Muscle of arm (tissue), 12 donors: ENCODE data around the gene SERTAD3. TPM values are rescaled to one million over a fixed set of nuclear protein-coding genes. Genes with fewer than 3 reads are reported as not detected.
"Not testable (repeated sequence)": the region's sequence is repeated elsewhere in the genome, so short reads cannot be mapped to it uniquely, and the experiment has no call there.

Source experiments
- DNase-seq: peaks from one replicate; pipeline ENCODE4 v3.0.0-alpha.2; 2013
- polyA plus RNA-seq, 12 donors: library from polyadenylated mRNA; unstranded; fragments of 120-200 nt; gene quantifications; one replicate each; pipeline ENCODE4 v1.2.1, GENCODE V29; 2013; ENCODE audit not compliant: insufficient read length in 12 of 12

Gene SERTAD3
- polyA plus RNA-seq, 12 donors: 25.4 to 57.7 (median 44.9) TPM; not detected in 1

DNA sequence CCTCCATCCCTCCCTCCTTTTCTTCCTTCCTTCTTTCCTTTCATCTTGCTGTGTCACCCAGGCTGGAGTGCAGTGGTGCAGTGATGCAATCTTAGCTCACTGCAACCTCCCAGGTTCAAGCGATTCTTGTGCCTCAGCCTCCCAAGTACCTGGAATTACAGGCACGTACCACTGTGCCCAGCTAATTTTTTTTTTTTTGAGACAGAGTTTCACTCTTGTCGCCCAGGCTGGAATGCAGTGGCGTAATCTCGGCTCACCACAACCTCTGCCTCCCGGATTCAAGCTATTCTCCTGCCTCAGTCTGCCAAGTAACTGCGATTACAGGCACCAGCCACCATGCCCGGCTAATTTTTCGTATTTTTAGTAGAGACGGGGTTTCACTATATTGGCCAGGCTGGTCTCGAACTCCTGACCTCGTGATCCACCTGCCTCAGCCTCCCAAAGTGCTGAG, 19.5 kb upstream of the SERTAD3 start:
- DNase-seq: not testable (repeated sequence)

DNA sequence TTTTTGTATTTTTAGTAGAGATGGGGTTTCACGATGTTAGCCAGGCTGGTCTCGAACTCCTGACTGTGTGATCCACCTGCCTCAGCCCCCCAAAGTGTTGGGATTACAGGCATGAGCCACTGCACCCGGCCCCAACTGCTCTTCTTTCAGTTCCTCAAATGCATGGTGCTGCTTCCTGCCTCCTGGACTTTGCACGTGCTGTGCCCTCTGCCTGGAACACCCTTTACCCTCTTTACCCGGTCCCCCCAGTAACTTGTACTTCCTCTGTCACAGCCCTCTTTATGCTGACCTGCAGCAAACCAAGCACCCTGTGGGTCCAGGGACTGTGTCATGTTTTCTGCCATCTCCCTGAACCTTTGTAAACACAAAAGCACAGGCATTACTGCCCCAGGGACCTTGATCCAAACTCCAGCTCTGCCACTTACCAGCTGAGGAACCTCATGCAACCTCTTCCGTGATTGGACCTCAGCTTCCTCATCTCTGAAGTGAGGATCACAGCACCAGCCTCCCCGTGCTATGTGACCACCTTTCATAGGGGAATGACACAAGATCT, 17.6 kb upstream of the SERTAD3 start:
- no peak for DNase-seq

DNA sequence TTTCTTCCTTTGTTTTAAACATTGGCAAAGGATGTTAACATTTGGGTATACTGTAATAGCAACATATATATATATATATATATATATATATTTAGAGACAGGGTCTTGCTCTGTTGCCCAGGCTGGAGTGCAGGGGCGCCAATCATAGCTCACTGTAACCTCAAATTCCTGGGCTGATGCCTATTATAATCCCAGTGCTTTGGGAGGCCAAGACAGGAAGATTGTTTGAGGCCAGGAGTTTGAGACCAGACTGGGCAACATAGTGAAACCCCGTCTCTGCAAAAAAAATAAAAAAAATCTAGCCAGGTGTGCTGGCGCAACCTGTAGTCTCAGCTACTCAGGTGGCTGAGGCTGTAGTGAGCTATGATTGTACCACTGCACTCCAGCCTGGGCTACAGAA, 16.1 kb upstream of the SERTAD3 start:
- no peak for DNase-seq

DNA sequence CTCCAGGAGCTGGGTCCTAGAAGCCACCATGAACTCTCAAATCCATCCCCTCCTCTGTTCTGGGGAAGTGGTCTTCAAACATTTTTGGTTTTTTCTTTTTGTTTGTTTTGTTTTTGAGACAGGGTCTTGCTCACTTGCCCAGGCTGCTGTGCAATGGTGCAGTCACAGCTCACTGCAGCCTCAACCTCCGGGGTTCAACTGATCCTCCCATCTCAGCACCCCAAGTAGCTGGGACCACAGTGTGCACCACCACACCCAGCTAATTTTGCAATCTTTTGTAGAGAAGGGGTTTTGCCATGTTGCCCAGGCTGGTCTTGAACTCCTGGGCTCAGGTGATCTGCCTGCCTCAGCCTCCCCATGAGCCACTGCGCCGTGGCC, 14.5 kb upstream of the SERTAD3 start:
- DNase-seq: no peak

DNA sequence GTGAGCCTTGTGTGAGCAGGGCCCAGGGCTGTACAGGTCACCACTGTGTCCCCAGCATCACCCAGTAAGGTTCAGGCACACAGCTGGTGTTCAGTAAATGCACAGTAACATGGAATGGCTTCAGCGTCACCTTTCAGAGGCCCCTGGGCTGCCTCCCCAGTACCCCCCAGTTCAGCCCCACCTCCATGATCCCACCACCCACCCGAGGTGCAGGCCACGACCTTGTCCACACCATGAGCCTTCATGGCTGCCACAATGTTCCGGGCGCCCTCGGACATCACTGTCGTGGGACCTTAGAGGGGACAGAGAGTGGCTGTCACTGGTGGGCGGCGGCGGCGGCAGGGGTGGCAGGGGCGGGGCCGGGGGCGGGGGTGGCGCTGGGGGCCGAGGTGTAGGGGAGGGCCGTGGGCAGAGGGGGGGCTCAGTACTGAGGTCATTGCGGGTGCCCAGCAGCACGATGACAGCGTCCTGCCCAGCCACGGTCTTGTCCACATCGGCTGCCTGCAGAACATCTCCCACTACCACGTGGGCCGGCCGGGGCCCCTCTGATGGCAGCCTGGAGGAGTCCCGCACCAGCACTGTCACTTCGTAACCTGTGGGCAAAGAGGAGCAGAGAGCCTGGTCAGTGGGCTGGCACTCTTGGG, 13.9 kb upstream of the SERTAD3 start:
- DNase-seq: no peak

DNA sequence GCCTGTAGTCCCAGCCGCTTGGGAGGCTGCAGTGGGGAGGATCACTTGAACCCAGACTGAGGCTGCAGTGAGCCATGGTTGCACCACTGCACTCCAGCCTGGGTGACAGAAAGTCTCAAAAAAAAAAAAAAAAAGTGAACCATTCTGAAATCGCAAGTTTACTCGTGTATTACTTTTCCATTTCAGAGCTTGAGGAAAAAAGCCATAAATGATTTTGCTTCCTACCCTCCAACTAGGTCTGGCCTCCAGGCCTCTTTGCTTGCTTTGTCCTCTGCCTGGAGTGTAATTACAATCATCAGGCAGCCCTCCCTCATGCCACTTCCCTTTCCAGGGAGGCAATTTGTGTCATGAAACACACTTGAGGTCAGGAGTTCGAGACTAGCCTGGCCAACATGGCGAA, 12.9 kb upstream of the SERTAD3 start:
- no peak for DNase-seq

DNA sequence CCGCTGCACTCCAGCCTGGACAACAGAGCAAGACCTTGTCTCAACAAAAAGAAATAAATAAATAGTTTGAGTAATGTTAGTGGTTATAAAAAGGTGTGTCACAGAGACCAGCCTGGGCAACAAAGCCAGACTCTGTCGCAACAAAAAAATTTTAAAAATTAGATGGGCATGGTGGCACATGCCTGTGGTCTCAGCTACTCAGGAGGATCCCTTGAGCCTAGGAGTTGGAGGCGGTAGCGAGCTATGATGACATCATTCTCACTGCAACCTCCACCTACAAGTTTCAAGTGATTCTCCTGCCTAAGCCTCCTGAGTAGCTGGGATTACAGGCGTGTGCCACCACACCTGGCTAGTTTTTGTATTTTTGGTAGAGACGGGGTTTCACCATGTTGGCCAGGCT, 9.8 kb upstream of the SERTAD3 start:
- not testable (repeated sequence) for DNase-seq

DNA sequence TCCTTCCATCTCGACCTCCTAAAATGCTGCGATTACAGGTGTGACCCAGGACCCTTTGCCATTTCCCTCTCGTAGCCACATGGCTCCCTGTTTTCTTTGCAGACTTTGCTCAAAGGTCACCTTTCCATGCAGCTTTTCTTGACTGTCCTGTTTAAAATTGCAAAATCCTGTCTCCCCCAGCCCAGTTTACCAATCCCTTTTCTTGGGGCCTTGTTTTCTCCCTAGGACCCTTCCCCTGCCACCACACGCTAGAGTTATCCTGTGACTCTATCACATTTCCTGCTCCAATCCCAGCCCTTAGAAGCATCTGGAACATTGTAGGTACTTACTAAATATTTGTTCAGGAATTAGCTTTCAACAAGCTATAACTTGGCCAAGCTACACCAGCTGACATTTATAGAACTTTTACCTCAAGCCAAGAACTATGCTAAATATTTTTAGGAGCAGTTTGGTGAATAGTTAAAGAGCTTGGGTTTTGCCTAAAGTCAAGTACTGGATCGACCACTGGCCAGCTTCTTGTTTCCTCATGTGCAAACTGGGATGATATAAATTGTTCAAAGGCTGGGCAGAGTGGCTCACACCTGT, 9.1 kb upstream of the SERTAD3 start:
- DNase-seq: no peak

DNA sequence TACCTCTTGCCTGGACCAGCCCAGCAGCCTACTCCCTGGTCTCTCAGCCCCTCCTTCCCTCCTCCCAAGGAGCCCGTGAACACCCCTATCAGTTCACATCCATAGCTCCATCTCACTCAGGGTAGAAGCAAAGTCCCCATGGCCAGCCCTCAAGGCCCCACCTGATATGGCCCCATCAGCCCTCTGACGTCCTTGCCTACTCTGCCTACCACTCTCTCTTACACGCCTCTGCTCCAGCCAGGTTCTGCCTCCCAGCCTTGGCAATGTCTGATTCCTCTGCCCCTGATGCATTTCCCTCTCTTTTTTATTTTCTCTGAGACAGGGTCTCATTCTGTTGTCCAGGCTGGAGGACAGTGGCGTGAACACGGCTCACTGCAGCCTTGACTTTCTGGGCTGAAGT, 7.9 kb upstream of the SERTAD3 start:
- no peak for DNase-seq

DNA sequence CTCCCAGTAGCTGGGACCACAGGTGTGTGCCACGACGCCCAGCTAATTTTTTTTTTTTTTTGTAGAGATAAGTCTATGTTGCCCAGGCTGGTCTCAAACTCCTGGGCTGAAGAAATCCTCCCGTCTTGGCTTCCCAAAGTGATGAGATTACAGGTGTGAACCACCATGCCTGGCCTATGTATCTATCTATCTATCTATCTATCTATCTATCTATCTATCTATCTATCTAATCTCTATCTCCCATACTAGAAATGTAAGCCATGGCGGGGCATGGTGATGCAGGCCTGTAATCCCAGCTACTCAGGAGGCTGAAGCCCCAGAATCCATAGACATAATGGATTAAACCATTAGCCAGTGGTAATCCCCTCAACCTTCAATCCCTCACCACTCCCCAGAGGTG, 6.5 kb upstream of the SERTAD3 start:
- DNase-seq: no peak

DNA sequence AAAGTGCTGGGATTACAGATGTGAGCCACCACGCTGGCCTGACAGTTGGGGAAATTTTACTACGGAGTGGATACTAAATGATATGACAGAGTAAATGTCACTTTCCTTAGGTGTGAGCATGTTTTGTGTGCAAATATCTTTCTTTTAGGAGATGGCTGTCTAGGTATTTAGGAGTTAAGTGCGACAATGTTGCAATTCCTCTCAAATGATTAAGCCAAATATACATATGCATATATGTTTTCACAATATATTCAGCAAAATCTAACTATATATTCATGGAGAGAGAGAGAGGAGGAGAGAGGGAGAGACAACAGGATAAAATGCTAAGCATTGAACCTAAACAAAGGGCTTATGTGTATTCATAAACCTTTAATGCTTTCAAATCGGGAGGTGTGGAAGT, 5.4 kb upstream of the SERTAD3 start:
- DNase-seq: no peak

DNA sequence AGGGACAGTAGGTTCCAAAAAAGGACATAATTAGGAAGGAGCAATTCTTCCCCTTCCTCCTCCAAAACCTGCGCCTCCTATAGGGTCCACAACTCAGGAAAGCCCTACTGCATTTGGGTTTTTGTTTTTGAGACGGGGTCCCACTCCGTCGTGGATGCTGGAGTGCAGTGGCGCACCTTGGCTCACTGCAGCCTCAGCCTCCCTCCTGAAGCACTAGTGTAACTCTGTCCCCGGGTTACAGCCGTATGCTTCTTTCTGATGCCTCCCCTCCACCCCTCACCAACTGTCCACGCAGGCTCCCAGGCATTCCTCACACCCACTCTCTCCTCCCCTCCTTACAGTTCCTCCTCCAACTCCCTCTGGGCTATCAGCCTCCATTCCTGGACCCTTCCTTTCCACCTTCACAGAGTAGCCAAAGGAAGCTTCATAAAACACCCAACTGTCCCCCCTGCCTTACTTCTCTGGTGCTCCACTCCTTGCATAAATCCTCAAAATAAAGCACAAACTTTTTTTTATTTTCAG, 2.2 kb upstream of the SERTAD3 start:
- DNase-seq: no peak

DNA sequence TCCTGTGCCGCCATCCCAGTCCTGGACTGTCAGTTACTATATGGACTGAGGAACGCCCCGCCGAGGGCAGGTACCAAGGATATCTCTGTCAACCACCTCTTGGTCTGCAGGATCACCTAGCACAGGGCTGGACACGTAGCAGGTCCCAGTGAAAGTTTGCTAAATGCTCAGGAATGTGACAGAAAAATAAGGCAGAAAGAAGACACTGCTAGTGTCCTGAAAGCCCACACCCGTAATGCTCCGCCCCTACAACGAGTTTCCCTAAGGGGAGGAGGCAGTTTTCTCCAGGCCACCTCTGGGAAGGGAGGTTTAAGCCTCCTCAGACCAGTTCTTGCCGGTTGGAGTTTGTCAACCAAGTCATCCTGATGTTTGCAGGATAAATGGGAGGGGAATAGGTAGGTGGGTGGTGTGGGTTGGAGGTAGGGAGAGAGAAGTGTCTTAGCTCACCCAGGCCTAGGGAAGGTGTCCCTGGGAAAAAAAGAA, 1.7 kb upstream of the SERTAD3 start:
- no peak for DNase-seq

DNA sequence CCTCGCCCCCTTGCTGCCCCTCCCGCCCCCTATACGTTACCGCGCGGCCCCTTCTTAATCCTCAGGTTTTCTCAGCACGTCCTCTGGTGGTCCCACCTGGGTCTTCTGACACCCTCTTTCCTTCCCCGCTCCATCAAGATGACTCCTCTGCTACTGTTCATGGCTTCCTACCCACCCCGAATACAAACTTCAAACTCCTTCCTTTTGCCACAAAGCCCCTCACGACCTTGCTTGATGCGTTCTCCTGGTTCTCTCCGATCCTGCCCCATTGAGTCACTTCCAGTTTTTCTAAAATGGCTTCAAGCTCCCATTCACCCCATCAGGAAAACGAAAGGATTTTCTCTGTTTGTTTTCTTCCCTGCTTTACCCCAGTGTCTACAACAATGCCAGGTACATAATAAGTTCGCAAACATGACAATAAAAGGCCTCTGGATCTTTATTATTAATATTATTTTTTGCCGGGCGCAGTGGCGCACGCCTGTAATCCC, 734 bp upstream of the SERTAD3 start:
- DNase-seq: no peak

DNA sequence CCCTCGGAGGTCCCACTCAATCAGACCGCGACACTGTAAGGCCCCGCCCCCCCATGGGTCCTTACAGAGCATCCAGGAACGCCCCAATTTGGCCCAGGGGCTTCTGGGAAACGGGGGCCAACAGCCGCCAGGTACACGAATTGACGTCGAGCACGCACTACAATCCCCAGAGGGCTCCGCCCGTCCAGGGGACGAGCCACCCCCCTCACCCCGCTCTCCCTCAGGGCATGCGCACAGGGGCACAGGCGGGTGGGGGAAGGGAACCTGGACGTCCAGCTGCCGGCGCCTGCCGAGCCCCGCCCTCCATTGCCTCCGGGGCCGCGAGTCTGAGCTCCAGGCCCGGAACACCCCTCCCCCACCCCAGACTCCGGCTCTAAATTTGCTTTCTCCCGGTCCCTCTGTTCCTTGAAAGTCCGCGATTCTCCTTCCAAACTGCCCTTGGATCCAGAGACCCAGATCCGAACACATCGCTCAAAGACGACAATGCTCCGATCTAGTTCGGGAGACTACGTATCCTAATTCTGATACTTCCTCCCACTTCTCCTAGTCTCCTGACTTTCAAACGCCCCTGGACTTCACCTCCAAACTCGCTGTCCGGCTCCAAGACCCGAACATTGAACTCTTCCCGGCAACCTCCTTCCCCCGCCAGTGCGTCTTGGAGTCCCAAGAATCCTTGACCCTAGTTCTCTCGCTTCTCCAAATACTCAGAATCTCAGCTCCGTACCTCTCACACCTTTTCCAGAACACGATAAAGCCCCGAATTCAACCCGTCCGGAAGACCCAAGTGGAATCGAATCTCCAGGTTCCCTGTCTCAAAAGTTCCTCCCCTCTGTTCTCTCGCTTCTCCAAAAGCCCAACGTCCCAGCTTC, 770 bp downstream of the SERTAD3 start:
- peak; percentile 99 for DNase-seq

DNA sequence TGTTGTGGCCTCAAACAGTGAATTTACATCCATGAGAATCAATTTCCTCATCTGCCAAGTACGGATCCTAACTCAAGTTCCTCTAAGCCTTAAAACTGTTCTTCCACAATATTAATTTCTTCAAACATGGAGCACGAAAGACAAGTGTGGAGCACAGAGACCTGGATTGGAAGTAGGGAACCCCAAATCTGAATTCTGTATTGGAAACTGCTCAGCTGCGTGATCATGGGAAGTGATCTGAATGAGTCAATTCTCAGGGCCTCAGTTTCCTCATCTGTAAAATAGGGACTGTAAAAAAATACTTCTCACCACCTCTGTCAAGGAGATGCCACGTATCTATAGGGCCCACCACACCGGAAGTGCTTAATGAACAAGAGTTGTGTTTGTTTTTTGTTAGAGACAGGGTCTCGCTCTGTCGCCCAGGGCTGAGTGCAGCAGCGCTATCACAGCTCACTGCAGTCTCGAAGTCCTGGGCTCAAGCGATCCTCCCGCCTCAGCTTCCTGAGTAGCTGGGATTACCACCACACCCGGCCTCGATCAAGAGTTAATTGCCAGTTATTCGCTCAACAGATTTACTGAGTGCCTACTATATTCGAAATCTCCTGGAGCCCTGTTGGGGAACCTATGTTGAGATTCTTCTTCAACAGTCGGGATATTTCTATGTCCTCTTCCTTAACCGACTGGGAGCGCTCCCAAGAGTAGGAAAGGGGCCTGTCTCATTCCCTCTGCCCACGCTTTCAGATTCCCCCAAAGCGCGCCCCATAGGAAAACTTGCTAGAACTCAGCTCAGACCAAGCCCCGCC, 1.6 kb downstream of the SERTAD3 start:
- DNase-seq: no peak

DNA sequence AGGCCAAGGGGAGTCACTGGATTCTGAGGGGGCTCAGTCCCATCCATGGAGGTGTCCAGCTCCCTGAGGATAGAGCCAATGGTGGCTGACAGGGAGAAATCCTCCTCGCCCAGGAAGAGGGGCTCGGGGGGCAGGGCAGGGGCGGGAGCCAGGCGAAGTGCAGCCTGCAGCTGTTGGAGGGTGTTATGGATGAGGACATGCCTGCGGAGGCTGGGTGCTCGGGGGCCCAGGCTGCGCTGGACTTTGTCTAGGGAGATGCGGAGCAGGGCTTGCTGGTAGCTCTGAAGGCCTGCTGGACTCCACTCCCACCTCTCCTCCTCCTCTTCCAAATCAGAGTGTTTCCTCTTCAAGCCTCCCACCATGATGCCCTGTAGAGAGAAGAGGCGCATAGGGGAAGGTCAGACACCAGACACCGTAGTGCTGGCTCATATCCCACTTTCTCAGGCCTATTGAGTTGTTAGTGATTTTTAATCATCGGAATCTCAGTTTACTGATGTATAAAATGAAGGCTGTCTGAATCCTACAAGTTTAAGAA, 2.3 kb downstream of the SERTAD3 start:
- no peak for DNase-seq

DNA sequence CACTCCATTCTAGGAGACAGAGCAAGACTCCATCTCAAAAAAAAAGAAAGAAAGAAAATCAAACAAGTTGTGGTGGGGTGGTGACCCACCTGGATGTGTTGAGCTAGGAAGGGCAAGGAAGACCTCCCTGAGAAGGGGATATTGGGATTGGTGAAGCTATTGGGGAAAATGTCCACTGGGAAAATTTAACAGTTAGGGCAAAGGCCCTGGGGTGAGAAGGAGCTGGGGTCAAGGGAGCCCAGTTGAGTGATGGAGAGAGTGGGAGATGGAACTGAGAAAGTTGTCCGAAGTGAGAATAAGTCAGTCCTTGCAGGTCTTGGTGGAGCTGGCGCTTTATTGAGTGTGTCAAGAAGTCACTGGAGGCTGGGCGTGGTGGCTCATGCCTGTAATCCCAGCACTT, 5.9 kb downstream of the SERTAD3 start:
- no peak for DNase-seq

DNA sequence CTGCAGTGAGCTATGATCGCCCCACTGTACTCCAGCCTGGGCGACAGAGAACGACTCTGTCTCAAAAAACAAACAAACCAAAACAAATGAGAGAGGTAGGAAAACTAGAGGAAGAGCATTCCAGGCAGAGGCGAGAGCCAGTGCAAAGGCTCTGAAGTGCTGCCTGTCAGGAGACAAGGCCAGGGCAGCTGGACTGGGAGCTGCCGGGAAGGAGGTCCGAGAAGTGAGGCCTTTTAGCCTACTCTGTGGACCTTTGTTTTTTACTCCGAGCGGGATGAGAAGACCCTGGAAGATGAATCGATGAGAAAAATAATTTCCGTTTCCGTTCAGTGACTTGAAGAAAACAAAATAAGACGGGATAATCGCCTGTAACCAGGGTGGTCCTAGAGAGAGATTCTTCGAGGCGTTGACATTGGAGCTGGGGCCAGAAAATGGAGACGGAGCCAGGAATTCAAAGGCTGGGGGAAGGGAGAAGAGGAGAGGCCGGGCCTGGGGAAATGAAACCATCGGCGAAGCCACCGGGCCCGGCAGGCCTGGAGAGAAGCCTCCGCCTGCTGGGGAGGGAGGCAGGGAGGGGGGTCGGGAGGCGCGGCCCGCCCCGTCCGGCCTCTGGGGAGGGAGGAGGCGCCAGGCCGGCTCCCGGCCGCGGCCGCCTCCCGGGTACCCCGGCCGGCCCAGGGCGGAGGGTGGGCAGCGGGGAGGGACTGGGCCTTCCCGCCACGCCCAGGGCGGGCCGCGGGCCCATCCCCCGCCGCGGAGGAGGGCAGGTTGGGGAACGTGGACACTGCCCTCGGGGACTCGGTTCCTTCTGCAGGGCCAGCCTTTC, 10.5 kb downstream of the SERTAD3 start:
- peak; percentile 94 for DNase-seq

DNA sequence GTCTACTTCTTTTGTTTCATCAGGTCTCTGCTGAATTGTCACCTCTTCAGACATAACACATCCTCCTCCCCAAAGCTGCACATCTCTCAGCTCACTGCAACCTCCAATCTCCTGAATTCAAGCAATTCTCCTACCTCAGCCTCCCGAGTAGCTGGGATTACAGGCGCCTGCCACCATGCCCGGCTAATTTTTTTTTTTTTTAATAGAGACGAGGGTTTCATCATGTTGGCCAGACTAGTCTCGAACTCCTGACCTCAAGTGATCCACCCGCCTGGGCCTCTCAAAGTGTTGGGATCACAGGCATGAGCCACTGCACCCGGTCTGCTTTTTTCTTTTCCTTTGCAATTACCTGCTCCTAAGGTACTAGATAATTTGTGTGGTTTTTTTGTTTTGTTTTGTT, 11.4 kb downstream of the SERTAD3 start:
- not testable (repeated sequence) for DNase-seq
